HG02763 (cell line): Measurements from ENCODE around the gene BCOR.

Source experiments
- ATAC-seq: cut with Tn5 transposase; IDR thresholded peaks from one replicate; pipeline ENCODE4 v1.9.1; 2021; ENCODE audit warnings: mild to moderate bottlenecking, moderate library complexity; ENCODE audit not compliant: unreplicated experiment

BCOR gene

DNA sequence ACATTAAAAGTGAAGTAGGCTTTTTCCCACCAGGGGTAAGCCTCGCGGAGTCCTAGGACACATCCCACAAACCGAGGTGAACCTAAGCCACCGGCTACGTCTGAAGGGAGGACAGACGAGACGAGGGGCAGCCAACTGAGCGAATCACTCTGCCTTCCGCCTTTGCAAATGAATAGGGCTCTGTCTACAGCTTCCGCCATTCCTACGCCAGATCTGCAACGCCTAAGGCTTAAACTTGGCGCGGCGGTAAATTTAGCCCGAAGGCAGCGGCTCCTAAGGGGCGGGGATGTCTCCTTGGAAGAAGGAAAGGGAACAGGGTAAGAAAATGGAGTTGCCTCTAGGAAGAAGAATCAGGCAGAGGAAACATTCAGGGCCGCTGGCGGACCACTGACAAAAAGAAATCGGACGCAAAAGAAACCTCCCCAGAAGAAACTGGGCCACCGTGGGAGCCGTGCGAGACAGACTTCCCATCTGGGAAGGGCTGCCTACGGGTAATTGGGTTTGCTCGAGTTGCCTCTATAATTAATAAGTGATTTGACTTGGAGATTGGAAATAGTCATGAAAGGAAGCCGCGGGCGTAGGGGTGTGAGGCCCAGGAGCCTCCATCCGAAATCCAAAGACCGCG lies 90.5 kb downstream of the BCOR start:
- ATAC-seq = no peak

DNA sequence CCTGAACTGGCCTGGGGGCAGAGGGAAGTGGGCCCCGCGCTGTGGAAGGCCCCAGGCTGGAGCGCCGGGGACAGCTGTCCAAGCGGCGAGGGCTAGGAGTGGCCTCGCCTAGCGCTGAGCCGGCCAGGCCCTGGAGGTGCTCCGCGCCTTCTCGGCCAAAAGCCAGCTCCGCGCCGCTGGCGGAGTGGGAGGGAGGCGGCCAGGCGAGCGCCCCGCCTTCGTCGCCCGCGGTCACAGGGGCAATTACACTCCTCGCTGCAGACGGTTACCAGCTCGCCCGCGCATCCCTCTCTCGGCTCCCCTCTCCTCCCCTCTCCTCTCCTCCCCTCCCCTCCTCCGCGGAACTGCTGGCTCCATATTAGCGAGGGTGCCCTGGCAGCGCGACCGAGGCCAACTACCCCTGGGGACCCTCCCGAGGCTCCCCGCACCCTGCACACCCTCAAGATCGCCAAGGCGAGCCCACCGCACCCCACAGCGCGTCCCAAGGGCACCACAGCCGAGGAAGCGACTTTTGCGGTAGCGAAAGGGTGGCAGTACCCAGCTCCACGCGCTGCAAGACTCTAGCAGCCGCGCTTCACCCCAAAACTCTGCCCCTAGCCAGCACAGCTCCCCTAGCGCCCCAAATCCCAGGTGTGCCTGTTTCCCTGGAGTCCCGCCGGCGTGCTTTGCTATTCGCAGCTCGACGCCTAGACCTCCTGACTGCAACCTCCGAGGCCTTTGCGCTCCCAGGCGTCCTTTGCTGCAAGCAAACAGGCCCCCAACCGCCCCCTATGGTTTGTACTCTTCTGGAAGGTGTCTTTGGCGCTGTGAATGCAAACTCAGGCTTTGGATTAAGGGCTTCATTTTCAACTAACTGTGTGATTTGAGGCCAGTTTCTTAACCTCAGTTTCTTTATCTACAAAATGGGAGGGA lies 91.4 kb downstream of the BCOR start:
- no peak for ATAC-seq

DNA sequence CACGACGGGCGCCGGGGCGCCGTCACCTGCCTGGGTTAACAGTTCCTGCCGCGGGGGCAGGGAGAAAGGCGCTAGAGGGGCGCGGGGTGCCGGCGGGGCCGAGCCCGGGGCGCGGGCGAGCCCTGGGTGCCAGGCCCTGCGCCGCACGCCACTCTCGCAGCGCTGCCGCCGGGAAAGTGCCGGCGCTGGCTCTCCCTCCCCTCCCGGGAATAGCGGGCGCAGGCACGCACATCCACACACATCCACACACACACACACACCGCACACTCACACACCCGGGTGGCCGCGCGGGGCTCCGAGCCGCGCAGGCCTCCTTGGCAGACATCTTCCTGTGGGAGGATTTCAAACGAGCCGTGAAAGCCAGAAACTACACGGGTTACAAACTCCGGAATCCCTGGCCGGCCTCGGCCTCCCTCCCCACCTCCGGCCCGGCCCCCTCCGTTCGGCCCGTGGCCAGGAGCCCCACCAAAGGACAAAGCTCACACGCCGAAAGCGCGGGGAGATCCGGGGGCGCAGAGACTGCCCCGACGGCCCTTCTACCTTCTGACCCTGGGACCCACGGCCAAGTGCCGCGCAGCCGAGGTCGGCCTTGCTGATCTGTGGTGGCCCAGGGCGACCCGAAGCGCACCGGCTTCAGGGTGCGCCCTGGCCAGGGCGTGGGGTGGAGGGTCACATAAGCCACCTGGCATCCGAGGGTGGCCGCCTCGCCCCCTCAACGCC lies 92.3 kb downstream of the BCOR start:
- ATAC-seq = no peak

DNA sequence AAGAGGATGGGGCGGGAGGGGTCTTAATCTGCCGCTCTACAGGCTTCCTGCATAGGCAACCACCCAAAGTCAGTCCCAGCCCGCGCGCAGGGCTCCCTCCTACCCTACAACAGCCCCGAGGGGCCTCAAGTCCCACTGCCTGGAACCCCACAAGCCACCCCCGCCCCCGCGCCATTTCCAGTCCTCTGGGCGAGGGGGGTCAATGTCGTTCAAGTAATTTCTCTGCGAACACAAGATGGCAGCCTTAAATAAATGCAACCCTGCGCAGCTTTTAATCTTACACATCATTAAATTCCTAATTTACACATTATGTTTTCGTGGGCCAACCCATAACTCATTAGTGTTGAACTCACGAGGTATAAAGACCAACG lies 92.9 kb downstream of the BCOR start:
- ATAC-seq = no peak

DNA sequence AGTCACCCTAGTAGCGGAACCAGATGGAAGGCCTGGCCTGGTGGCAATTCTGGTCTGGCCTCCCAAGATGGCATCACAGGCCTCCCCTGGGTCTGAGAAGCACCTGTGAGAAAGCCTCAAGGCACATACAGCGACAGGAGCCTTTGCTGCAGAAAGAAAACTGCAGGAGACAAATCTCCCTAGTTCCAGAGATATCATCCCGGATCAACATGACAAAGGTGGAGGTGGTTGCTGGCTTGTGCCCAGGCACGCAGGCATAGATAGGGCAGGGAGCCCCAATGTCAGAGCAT lies 93.6 kb downstream of the BCOR start:
- ATAC-seq = no peak

DNA sequence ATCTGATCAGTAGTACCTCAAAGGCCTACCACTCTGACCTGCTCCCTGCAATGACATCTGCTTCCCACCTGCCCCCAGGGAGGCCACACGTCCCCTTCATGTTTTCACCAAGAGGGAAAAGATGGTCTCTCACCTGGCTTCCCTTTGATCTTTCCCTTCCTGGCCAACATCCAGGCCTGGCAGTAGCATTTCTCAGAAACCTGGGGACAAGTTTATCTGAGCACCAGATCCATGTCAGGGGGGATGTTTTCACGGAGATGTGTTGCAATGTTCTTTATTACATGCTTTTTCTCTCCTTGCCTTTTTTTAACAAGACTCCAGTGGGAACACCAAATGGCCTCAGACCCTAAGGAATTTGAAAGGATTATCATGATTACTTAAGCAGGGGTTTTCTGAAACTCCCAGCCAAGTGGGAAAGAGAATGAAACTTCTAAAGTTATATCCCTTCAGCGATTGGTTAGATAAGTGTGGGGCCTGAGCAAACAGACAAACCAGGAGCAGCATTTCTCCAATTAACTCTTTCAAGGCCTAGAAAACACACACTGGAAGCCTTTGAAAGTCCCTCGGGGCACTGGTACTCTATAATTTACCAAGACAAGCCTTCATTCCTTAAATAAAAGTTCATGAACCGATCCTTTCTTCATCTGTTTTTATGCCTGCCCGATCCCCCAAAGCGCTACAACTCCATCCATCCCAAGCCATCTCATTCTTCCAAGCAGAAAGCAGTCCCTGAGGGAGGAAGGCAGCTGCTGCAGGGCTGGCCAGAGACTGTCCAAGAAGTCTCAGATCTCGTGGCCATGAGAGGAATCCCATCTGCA lies 94.1 kb downstream of the BCOR start:
- no peak for ATAC-seq

DNA sequence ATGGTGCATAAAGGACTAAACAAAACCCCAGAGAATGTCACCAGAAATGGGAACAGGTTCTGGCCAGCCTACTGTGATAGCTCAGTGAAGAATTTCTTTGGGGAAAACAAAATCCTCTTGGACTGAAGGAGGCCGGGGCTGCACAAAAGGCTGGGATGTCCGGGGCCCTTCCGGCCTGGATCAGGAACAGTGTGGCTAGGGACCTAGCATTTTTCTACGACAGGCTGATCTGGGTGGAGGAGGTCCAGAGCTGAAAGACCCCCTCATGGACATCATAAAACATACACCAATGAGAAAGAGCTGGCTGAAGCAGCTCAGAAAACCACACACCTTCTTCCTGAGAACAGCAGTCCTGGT lies 94.7 kb downstream of the BCOR start:
- no peak for ATAC-seq
